Stimulated activated CD4-positive, alpha-beta T cell treated with anti-CD3 and anti-CD28 coated beads, Interleukin-4, amount 100 ng/mL, for 4 hours (primary cell): ENCODE results near the gene C1QL2.
A peak's percentile ranks its signal among the peaks of the same experiment; 100 is the strongest.

Source experiments
- DNase-seq, 2 experiments: peaks; one replicate each; pipeline ENCODE4 v3.0.0-alpha.2; 2020

Gene C1QL2

DNA sequence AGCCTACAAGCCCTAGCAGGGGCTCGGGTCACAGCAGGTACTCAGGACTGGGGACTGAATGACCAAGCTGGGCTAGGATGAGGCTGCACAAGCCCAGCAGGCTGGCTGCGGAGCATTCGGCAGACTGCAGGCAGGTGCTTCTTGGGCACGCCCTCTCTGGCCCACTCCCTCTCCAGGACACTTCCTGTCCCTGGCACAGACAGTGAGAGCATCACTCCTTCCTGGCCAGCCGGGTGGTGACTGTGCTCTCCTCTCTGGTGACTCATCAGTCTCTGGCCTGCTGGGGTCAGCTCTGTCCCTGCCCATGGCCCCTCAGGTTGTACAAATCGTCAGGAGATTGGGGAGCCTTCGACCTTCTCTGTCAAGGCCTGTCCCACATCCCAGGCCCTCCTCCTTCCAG lies 22.5 kb downstream of the C1QL2 start:
- no peak for DNase-seq

DNA sequence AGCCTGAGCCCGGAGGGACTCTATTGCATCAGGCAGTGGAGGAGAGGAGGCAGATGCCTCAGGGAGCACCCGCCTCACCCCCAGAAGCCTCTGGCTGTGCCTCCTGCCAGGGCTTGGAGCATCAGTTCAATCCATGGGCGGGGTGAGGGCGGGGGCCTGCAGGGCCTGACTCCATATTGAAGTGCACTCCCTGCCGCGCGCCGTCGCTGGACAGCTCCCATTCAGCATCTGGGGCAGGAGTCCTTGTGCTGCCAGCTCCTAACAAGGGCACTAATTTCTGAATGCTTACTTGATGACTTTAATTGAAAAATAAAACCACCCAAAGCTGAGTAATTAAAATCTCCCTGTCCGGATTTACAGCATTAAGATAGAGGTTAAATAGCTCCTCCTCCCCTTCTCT lies 23.8 kb downstream of the C1QL2 start:
- DNase-seq, result no peak

DNA sequence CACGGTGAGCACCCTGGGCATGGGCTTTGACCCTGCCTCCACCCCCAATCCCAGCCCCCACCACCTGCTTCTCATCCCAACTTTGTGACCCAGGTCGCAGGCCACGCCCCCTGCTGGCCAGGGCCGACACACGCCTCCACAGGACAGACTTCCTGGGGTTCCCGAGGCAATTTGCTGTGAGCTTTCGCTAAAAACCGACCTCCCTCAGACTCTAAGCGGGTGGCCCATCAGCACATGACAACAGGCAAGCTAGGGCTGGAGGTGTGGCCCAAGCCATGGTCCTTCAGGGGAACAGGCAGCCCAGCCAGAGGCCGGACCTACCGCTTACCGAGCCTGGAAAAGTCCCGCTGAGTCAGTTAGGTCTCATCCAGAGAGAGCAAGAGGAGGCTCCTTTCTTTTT lies 31.9 kb downstream of the C1QL2 start:
- peak; percentile 10 to 20 for DNase-seq

DNA sequence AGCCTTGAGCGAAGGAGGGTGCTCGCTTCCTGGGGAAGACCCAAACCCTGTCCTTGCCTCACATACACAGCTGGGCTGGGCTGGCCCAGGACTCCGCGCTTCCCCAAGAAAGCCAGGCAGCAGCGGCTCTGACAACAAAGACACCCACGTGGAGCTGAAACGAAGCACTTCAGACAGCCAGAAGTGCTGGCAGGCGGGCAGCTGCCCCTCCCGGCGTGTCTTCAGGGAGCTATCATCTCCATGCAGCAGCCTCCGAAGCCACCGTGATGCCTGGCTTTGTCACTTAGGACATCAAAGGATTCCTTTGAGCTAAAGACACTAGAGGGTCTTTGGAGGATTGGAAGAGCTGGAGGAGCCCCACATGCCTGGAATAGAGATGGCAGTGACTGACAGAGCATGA lies 35.2 kb downstream of the C1QL2 start:
- DNase-seq, result no peak

DNA sequence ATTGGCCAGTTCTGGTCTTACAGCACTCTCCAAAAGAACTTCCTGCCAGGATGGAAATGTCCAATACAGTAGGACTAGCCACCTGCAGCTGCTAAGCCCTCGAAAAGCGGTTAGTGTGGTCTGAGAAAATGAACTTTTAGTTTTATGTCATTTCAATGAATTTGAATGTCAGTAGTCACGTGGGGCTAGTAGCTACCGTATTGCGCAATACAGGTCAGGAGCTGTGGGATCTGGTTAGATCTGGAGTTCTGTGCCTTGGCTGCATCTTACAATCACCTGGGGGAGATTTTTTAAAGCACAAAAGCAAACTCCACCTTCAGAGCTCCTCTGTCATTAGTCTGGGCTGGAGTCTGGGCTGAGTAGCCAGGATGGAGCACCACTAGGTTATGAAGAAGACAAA lies 35.9 kb downstream of the C1QL2 start:
- no peak for DNase-seq

DNA sequence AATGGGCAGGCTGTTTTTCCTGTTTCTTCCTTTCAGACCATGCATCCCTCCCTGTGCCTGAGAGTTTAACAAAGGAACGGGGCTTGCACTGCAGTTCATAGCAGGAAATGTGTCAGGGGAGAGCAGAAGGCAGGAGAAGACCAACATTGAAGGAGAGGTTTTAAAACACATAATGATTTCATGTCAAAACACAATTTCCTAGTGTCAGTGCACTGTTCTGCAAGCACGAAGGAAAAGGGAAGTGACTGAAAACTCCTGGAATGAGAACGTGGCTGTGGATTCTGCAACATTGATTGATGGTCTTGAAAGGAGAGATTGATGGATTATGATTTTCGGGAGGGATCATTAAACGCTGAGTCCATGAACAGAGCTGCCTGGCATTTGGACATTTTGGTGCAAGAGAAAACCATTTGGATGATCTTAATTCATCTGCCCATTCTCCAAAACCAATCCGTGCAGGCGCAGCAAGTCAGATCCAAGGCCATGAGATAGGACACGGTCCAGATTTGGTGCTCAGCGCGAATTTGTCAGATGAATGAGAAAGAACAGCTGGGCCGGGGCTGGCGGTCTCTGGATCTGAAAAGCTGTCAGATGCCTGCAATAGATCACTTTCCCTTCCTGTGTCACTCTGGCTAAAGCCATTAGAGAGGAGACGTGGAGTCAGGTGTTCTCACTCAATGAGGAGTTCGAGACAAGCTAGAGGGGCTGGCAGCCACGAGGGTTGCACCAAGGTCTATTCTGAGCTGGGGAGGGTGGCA lies 38.4 kb downstream of the C1QL2 start:
- no peak for DNase-seq

DNA sequence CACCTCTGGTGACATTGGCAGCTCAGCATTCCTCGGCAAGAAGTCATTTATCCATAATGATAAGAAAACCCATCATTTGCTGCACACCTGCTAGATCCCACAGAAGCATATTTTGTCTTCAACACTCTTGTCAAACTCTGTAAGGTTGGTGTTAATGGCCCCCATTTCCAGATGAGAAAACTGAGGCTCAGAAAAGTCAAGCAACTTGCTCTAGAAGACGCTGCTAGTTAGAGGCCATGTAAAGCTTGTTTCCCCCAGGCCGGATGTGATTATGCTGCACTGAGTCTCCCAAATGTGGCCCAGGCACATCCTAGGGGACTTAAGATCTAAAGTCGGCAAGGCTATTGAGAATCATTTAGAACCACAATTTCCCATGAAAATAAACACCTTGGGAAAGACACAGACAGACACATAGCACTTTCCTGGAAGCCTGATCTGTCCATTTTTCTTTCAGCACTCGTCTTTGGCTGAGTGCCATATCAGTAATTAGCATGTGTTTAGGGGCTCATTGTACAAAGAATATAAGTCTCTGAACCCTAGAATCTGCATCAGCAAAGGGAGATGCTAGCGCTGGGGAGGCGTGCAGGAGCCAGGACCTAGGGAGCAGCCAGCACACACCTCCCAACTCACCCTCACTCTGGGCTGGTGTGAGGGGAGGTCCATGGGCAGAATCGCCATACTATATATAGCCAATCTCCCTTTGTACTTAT lies 39.3 kb downstream of the C1QL2 start:
- no peak for DNase-seq

DNA sequence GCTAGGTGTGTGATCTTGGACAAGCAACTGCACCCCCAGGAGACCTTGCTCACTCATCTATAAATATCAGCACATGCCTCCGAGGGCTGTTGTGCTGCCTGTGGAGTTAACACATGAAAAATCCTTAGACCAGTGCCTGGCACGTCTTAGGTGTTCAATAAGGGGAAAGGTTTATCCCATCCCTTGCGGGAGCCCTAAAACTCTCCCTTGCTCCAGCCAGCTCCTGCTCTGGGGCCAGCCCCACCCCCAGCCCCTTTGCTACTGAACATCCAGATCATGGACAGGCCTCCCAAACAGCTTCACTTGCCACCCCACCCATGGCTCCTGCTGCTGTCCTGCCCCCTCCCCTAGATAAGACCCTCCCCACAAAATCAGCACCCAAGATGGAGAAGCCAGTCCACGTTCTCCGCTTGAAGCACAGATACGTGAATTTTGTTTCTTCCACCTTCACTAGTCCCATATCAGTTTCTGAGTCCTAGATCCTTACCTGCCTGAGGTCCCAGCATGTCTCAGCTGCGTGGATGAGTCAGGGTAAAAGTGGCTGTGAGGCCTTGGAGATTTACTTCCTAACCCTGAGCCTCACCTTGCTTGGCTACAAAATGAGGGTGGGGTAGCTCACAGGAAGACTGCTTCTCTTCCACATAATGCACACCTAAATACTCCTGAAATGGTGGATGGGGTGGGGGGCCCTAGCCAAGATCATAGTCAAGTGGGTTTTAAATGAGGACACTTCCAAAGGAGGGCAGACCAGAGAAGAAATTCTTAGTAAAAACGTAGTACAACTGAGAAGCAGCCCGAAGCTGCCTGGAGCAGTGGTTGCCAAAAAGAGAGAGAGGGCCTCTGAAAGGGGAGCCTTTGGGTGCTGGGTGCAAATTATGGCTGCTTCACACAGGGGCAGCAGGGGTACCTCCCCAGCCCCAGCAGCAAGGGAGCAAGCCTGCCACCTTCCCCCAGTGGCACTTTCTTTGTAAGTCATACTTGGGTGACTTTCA lies 40.4 kb downstream of the C1QL2 start:
- DNase-seq, result no peak

DNA sequence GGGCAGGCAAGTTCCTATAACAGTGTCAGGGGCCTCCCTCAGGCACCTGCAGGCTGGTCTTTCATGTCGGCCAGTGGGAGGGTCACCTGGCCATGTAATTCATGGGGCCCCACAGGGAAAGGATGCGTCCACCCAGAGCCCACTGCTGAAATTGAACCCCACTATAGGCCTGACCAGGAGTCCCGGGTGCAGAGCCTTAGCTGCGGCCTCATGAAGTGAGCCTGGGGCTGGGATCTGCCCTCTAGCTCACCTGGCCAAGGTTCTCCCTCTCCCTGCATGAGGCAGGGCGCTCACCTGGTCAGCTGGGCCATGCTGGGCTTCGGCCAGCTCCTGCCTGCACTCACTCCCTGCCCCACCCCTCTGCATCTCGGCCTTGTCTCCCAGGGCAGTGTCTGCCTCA lies 41.1 kb downstream of the C1QL2 start:
- no peak for DNase-seq

DNA sequence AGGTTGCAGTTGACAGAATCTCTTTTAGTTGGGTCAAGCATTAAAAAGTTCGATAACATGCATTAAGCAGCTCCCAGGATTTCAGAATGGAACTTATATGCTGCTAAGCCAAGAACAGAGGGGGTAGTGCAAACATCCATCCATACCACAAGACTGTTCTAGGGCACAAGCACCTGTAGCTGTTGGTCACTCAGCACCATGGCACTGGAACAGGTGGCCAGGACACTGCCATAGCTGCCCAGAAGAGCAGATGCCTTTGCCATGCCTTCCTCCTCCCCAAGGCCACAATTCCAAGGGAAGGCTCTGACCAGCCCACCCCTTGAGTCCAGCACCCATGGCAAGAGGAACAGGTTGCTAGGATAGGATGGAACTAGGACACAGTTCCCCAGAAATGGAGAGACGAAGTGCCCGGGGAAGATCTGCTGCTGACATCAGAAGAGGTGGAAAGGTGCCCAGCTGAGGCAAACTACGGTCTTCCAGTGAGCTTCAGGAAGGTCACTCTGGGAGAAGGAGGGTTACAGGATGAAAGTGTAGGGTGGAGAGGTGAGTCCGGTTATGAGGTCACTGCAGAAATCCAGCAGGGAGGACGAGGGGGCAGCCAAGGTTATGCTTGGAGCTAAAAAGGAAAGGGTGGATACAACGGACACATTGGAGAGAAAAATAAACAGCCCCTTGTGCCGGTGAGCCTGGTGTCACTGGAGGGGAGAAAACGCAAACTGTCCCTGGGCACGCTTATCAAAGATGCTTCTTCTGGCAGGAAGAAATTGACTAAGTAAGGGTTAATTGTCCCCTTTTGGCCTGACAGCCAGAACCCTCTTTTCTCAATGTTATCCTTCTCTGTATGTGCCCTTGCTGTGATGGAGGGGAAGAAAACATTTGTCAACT lies 41.9 kb downstream of the C1QL2 start:
- DNase-seq, result no peak

DNA sequence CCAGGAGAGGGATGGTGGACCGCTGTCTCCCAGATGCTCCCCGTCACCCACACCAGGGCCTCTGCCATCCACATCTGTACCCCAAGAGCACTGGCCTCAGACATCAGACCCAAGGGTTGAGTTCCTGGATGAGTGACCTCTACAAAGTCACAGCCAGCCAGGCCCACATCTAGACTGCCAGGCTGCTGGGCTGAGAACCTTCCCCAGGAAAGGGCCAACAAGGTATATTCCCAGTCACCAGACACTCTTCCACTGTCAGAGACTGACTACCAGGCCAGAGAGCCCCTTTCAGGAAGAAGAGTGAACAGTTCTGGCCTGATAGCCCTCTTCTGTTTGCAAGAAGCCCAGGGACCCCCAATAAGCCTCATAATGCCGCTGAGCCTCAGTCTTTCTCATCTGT lies 44.3 kb downstream of the C1QL2 start:
- DNase-seq, result no peak

DNA sequence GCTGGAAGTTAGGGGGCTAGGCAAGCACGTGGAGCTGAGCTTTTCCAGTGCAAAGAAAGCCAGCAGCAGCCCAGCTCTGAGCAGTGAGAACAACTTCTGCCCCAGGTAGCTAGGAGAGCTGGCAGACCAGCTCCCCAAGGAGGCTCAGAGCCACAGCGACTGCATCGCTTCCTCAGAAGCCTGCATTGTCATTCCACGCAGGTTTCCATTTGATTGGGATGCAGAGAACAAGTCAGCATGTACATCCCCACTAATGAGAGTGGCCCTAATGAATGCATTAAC lies 45.1 kb downstream of the C1QL2 start:
- no peak for DNase-seq

DNA sequence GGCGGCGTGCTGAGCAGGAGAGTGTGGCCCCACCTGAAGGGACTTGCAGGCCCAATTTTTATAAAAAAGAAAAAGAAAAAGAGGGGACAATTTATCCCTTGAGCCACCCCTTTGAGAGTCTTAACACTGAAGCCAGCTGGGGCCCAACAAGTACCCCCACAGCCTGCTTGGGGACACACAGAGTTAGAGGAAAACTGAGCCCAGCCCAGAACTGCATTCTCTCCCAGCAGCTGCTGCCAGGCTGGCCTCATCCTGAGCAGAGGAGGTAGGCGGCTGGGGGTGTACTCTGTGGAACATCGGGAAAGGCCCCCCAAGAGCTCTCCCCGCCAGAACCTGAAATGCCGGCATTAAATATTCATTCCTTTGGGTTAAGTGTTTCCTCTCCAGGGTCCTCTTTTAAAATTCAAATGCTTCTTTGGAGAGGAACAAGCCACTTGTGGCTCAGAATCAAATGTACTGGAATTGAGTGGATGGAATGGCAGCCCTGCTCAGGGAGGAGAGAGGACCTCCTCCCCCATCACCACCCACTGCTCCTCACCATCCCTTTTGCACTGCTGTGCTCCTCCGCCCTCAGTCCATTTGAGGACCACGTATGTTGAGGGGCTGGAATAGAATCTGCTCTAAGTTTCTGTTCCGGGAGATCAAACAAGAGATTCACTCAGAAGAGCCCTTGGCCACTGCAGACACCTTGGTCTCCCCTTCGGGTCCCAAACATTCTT lies 45.6 kb downstream of the C1QL2 start:
- DNase-seq, result no peak

DNA sequence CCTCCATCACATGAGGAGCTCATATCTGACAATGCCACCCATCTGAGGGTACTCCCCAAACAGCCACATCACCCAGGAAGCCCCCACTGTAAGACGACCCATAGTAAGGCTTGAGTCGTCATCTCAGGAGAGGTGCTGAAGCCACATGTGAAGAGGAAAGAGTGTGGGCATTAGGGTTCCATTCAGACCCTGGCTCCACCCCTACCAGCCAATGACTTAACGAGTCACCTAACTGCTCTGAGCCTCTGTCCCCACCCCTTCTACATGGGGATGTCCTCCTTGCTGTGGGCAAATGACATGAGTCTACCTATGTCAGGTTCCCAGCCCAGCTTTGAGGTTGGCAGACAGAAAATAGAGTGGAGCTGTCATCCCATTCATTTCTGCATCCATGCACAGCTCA lies 46.3 kb downstream of the C1QL2 start:
- DNase-seq, result no peak

DNA sequence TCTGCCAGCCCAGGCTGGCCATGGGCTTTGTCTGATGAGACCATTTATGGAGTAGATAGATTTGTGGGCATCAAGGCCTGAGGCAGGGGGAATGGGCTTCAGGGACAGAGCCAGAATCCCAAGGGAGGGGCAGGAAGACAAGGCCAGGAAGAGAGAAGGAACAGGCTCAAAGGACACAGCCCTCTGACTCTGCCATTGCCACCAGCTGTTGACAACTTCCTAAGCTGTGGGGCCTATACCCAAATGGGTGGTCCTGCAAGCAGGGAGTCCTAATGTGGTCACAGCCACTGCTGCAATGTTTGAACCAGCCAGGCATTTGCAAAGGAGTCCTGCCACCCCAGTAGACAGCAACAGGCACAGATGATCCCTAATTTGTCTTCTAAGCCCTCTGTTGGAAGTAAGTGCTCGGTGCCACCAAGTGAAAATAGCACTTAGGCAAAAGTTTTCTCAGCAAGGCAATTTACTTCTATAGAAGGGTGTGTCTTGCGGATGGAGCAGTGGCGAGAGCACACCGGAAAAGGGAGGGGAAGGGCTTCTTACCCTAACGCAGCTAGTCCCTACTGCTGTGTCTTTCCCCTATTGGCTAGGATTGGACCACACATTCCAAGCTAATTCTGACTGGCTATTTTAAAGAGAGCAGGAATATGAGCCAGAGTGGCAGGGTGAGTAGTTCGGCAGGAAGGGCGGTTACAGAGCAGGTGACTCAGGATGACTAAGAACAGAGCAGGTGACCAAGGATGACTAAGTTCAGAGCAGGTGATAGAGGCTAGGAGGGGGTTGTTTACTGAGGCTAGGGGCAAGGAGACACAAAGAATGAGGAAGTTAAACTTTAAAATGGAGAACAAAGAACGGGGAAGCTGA lies 47.2 kb downstream of the C1QL2 start:
- DNase-seq, result no peak

DNA sequence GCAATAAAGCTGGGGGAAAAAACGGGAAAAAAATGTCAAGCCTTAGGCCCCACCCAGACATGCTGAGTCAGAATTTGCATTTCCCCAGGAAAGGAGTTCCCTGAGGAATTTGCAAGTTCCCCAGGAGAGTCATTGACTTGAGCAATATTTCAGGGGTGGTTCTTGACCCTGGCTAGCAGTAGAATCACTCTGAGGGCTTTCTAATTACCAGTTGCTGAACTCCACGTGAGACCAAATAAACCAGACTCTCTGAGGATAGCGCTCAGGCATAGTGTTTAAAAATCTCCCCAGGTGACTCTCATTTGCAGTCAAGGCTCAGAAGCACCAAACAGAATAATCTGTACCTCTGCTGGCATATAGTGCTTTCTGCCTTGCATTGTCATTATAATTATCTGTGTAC lies 48.7 kb downstream of the C1QL2 start:
- DNase-seq, result no peak

DNA sequence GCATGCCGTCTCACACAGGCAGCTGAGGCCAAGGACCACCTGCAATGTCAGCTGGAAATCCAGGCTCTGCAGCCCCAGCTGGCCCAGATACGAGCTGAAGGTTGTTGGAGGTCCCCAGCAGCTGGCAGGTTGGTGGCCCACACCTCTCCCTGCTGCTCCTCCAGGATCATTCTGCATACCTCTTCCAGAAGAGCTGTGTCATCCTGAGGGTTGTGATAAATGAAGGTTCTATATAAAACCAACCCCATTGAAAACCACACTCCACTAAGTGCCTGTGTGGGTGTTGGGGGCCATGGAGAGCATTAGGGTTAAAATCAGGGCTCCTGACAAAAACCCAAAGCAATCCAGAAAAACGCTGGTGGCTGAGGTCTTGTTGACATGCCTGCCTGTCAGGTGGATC lies 50.4 kb downstream of the C1QL2 start:
- no peak for DNase-seq

DNA sequence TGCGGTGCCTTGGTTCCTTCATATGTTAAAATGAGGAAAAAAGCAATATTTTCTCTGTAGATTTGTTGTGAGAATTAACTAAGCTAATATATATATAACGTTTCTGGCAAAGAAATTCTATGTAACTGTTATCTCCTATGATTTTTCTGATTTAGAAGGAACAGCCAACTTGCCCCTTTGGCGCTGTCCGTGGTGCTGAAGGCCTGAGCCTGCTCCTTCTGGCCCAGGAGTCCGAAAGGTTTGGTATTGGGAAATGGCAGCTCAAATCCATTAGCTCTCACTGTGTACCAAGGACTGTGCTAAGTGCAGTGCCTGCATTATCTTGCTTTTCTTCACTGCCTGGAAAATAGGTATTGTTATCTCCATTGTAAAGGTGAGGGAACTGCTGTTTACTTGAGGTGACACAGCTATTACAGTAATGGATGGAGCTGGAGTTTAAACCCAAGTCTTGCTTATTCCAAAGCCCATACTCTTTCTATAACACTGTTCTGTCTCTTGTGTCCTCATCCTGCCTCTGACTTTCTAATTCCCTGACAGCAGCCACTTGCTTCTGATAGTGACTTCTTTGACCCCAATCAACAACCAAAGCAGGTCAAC lies 52.2 kb downstream of the C1QL2 start:
- peak in 1 of 2 experiments; percentile 10 for DNase-seq
